Measurements from ENCODE around the gene CYP2S1.
"Not testable (repeated sequence)": the region's sequence is repeated elsewhere in the genome, so short reads cannot be mapped to it uniquely, and the experiment has no call there.

Gene CYP2S1

GRCh38 chr19:41226874-41227390, 33.9 kb downstream of the CYP2S1 start:
- DNase-seq, result no peak

DNA sequence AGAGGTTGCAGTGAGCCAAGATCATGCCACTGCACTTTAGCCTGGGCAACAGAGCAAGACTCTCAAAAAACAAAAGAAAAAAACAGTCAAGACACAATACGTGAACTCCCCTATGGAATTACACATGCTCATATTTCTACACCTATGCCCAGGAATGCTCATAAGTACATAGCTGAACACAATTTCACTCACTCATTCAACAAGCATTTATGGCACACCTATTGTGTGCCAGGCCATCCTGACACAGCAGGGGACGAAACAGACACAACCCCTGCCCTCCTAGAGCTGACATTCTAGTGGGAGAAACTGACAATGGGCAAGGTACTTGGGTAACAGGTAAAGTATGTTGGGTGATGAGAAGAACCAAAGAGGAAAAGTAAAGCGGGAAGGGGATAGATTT, 35.5 kb downstream of the CYP2S1 start:
- no peak for DNase-seq

DNA sequence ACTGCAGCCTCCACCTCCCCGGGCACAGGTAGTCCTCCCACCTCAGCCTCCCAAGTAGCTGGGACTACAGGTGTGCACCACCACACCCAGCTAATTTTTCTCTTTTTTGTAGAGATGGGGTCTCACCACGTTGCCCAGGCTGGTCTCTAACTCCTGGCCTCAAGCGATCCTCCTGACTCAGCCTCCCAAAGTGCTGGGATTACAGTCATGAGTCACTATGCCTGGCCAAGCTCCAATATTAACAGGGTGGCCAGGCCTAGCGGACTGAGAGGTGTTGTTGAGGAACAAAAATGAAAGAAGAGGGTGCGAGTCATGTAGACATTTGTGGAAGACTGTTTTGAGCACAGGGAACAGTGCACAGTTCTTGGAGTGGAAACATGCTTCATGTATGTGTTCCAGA, 36.3 kb downstream of the CYP2S1 start:
- DNase-seq, result not testable (repeated sequence)

GRCh38 chr19:41230067-41230857, 37.2 kb downstream of the CYP2S1 start:
- DNase-seq, result no peak

- no peak for DNase-seq
These were observed 39.7 kb downstream of the CYP2S1 start for GRCh38 chr19:41232686-41233085.

DNA sequence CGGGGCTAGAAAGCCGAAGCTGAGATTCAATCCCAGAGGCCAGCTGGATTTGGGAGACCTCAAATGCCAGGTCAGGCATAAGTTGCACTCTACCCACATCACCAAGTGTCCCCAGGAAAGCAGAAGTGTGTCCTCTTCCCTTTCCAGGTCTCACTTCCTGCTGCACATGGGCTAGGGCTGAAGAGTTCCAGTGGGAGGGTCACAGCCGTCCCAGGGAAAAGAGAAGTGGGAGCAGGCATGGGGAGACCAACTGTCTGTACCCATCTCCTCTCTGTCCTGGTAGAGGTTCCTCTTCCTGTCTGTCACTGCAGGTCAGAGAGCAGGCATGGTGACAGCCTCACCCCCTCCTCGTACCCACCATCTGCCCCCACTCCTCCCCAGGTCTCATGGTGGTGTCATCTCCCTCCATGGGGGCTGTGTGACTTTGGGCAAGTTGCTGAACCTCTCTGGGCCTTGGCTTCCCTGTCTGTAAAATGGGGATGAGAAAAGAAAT, 40.8 kb downstream of the CYP2S1 start:
- no peak for DNase-seq

DNA sequence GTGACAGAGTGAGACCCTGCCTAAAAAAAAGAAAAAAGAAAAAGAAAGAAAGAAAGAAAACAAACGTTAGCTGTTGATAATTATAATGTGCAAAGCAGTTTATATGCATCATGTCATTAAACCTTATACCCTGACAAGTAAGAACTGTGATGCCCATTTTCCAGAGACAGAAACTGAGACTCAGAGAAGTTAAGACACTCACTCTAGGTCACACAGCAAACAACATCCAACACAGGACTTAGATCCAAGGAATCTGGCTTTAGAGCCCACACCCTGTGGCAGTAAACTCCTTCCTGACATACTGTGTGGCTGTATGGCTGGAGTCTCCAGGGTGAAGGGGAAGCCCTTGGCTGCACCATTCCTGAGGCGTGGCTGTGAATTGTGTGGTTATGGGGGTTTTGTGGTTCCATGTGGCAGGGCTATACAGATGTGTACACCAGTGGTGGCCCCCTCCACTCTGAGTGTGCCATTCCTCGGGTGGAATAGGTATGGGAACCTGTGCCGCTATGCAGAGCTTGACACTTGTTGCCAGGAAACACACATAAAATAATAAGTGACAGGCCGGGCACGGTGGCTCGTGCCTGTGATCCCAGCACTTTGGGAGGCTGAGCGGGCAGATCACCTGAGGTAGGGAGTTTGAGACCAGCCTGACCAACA, 41.6 kb downstream of the CYP2S1 start:
- no peak for DNase-seq

GRCh38 chr19:41235480-41235879, 42.5 kb downstream of the CYP2S1 start:
- no peak for DNase-seq

- DNase-seq, result no peak
These were observed 45.2 kb downstream of the CYP2S1 start for GRCh38 chr19:41238244-41238643.

DNA sequence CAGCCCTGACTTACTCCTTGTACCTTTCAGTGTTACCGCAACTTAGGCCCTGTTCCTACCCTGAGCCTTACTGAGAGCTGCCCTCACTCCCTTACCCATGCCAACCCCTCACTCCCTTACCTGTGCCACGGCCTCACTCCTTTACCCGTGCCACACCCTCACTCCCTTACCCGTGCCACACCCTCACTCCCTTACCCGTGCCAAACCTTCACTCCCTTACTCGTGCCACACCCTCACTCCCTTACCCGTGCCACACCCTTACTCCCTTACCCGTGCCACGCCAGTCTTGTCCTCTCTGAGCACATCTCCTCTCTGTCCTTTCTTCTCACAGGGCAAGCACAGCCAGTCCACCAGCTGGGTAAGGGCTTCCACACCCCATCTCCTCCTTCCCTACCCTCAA, 46.3 kb downstream of the CYP2S1 start:
- no peak for DNase-seq

DNA sequence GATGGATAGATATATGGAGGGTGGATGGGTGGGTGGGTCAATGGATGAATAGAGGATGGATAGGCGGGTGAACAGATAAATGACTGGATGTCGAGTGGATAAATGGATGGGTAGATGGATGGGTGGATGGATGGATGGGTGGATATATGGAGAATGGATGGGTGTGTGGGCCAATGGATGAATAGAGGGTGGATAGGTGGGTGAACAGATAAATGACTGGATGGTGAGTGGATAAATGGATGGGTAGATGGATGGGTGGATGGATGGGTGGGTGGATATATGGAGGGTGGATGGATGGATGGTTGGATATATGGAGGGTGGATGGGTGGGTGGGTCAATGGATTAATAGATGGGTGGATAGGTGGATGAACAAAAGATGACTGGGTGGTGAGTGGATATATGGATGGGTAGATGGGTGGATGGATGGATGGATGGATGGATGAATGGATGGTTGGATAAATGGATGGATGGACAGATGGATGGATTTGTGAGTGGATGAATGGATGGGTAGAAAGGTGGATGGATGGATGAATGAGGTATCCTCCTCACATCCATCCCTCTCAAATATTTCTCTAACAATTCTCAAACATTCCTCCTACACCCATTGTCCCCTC, 47.0 kb downstream of the CYP2S1 start:
- no peak for DNase-seq

DNA sequence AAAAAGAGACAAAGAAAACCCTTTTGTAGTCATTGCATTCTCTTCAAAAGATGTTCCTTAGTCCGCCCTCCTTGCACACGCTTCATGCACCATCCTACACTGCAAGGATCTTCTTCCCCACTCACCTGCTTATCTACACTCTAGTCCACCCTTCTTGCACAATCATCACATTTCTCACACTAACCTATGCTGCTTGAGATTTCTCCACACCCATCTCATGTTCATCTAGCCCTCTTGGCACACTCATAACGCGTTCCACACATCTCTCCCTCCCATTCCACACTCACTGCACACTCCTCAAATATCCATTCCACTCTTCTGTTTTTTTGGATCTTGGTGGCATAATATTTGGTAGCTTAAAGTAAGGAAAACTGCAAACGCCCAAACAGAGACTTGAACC, 48.8 kb downstream of the CYP2S1 start:
- DNase-seq, result no peak

GRCh38 chr19:41244117-41244516, 51.1 kb downstream of the CYP2S1 start:
- no peak for DNase-seq

DNA sequence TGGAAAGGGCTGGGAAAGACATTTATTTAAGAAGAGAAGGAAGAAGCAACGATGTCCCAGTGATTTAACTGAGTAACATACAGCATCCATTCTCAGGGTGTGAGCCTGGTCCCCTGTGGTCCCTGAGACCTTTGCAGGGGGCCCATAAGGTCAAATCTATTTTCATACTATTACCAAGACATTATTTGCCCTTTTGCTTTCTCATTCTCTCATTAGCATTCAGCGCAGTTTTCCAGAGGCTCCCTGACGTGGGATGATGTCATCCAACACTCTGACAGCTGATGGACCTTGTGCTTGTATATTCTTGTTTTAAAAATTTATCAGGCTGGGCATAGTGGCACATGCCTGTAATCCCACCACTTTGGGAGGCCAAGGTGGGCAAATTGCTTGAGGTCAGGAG, 52.8 kb downstream of the CYP2S1 start:
- no peak for DNase-seq

- DNase-seq, result no peak
These were observed 55.9 kb downstream of the CYP2S1 start for GRCh38 chr19:41248895-41249294.

- no peak for DNase-seq
These were observed 56.8 kb downstream of the CYP2S1 start for GRCh38 chr19:41249707-41250423.

- no peak for DNase-seq
These were observed 60.6 kb downstream of the CYP2S1 start for GRCh38 chr19:41253660-41254059.

GRCh38 chr19:41255171-41255570, 62.2 kb downstream of the CYP2S1 start:
- DNase-seq, result no peak

Data from NCI-H2107 (cell line).